ENCODE results near the gene PTPRU. TPM values are rescaled to one million over a fixed set of nuclear protein-coding genes. Genes with fewer than 3 reads are reported as not detected.

PTPRU gene
- polyA plus RNA-seq, 1 of the 3 experiments (the other 2 are of a cell fraction), result 3.5 TPM

DNA sequence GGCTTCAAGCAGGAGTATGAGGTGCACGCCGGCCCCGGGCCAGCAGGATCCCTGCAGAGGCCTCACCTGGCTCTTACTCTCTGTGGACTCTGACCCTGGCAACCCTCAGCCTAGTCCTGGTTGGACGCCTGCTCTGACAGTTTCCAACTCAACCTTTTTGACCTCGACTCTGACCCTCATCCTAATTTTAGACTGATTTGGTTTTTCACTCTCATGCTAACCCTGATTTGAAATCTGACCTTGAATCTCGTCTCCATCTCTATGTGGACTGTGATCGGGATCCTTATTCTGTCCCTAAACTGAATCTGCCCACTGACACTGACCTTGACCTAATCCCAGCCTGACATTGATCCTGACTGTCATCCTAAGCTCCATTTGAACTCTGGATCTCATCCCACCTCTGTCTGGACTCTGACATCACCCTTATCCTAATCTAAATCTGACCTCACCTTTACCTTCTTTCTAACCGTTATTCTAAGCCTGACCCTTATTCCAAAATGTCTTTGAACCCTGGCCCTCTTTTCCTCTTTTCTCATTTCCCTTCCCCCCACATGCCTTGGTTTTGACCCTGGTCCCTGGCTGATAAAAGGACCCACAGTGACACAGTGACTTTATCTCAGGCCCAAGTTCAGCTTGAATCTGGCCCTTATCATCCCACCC lies 67.8 kb downstream of the PTPRU start (continued):
- no peak for TF ChIP-seq FOSL2 (IDR thresholded peaks at IDR 0.05; ENCODE audit: borderline replicate concordance, low read depth)
- no peak for TF ChIP-seq MXI1 (IDR thresholded peaks at IDR 0.05; ENCODE audit: low read depth, low read length)
- TF ChIP-seq TCF12 (IDR thresholded peaks at IDR 0.05), result no peak
- no peak for TF ChIP-seq IRF3 (IDR thresholded peaks at IDR 0.05; ENCODE audit: low read depth, low read length)
- TF ChIP-seq, protein P1, sequence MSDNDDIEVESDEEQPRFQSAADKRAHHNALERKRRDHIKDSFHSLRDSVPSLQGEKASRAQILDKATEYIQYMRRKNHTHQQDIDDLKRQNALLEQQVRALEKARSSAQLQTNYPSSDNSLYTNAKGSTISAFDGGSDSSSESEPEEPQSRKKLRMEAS (IDR thresholded peaks at IDR 0.05; ENCODE audit: low read depth), result no peak
- TF ChIP-seq ELF1 (IDR thresholded peaks at IDR 0.05), result no peak
- TF ChIP-seq YY1 (IDR thresholded peaks at IDR 0.05; ENCODE audit: low read depth), result no peak
- TF ChIP-seq, protein P2, sequence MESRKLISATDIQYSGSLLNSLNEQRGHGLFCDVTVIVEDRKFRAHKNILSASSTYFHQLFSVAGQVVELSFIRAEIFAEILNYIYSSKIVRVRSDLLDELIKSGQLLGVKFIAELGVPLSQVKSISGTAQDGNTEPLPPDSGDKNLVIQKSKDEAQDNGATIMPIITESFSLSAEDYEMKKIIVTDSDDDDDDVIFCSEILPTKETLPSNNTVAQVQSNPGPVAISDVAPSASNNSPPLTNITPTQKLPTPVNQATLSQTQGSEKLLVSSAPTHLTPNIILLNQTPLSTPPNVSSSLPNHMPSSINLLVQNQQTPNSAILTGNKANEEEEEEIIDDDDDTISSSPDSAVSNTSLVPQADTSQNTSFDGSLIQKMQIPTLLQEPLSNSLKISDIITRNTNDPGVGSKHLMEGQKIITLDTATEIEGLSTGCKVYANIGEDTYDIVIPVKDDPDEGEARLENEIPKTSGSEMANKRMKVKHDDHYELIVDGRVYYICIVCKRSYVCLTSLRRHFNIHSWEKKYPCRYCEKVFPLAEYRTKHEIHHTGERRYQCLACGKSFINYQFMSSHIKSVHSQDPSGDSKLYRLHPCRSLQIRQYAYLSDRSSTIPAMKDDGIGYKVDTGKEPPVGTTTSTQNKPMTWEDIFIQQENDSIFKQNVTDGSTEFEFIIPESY (IDR thresholded peaks at IDR 0.05; ENCODE audit: borderline replicate concordance, low read depth), result no peak
- no peak for TF ChIP-seq SMC3 (IDR thresholded peaks at IDR 0.05; ENCODE audit: low read depth, low read length)
- TF ChIP-seq POLR2AphosphoS5 (IDR thresholded peaks at IDR 0.05; ENCODE audit: low read depth, low read length), result no peak
- no peak for TF ChIP-seq RXRA (IDR thresholded peaks at IDR 0.05; ENCODE audit: borderline replicate concordance, low read depth)
- TF ChIP-seq NRF1 (IDR thresholded peaks at IDR 0.05; ENCODE audit: low read depth, low read length), result no peak
- no peak for TF ChIP-seq FOXM1 (IDR thresholded peaks at IDR 0.05; ENCODE audit: low read depth)
- no peak for TF ChIP-seq EP300 (IDR thresholded peaks at IDR 0.05; ENCODE audit: borderline replicate concordance in 1 of 2, low read depth in 1 of 2, low read length in 1 of 2)

- no peak for DNase-seq
- no peaks in the 10 kb centered on the region for H3K27me3 ChIP-seq (ENCODE audit: insufficient read depth)
- H3K9ac ChIP-seq, result no peak overlapping the region
- no peak overlapping the region for H3K4me2 ChIP-seq
- no peak overlapping the region for H3K4me3 ChIP-seq (ENCODE audit: low read depth in 2 of 2, low read length in 1 of 2)
- H3K4me1 ChIP-seq (ENCODE audit: control insufficient read depth in 1 of 2, insufficient read depth in 2 of 2, low read depth in 1 of 2, low read length in 1 of 2), result no peaks in the 10 kb centered on the region; a peak in 1 of 4 replicates
- H2AFZ ChIP-seq (ENCODE audit: low read depth), result no peak overlapping the region
- no peaks in the 10 kb centered on the region for H3K36me3 ChIP-seq (replicated peaks in 1 of 2; ENCODE audit: control insufficient read depth in 1 of 2, insufficient read depth in 2 of 2, low read length in 1 of 2)
- H3K79me2 ChIP-seq (ENCODE audit: insufficient read depth), result no peaks in the 10 kb centered on the region
- no peaks in the 10 kb centered on the region for H4K20me1 ChIP-seq (ENCODE audit: insufficient read depth)
- WGBS (ENCODE audit: low lambda C conversion rate), result 72% methylated on average over 7 of the region's 7 CpGs
- no peak overlapping the region for H3K27ac ChIP-seq (ENCODE audit: low read depth in 2 of 2, low read length in 1 of 2)
- no peaks in the 10 kb centered on the region for H3K9me3 ChIP-seq
- ChIA-PET CTCF (no interaction called here), POLR2A (no interaction called here)
- TF ChIP-seq MXI1 (IDR thresholded peaks at IDR 0.05; ENCODE audit: low read depth, low read length) (no peak), ELF1 (IDR thresholded peaks at IDR 0.05) (no peak), SIN3A (IDR thresholded peaks at IDR 0.05; ENCODE audit: borderline replicate concordance, low read depth, low read length) (no peak), PBX3 (IDR thresholded peaks at IDR 0.05) (no peak), FOXM1 (IDR thresholded peaks at IDR 0.05; ENCODE audit: low read depth) (no peak), NRF1 (IDR thresholded peaks at IDR 0.05; ENCODE audit: low read depth, low read length) (no peak), JUND (IDR thresholded peaks at IDR 0.05) (no peak), POLR2AphosphoS5 (IDR thresholded peaks at IDR 0.05; ENCODE audit: low read depth, low read length) (no peak), TAF1 (IDR thresholded peaks at IDR 0.05; ENCODE audit: borderline replicate concordance, low read depth, low read length) (no peak), NFIC (IDR thresholded peaks at IDR 0.05; ENCODE audit: borderline replicate concordance) (no peak), IRF3 (IDR thresholded peaks at IDR 0.05; ENCODE audit: low read depth, low read length) (no peak), RAD21 (IDR thresholded peaks at IDR 0.05; ENCODE audit: low read length) (no peak), GATA2 (CRISPR knock-in tag; IDR thresholded peaks at IDR 0.05) (no peak)
- TF ChIP-seq, protein P1 (IDR thresholded peaks at IDR 0.05; ENCODE audit: low read depth), result no peak
- TF ChIP-seq, protein P2 (IDR thresholded peaks at IDR 0.05; ENCODE audit: borderline replicate concordance, low read depth), result no peak
- H3F3A ChIP-seq (replicated peaks; ENCODE audit: insufficient read depth), result no peaks in the 10 kb centered on the region
- no peaks in the 10 kb centered on the region for H3K9me2 ChIP-seq
Observed at GRCh38 chr1:29305943-29306342, 69.6 kb downstream of the PTPRU start.

Data from SK-N-SH (cell line).